HG02610 (cell line): ENCODE measurements around the gene PRRT3.

ENCODE experiments used
- ATAC-seq: cut with Tn5 transposase; IDR thresholded peaks from one replicate; pipeline ENCODE4 v1.9.1; 2021; ENCODE audit warnings: mild to moderate bottlenecking, moderate library complexity; ENCODE audit not compliant: unreplicated experiment

Gene PRRT3

DNA sequence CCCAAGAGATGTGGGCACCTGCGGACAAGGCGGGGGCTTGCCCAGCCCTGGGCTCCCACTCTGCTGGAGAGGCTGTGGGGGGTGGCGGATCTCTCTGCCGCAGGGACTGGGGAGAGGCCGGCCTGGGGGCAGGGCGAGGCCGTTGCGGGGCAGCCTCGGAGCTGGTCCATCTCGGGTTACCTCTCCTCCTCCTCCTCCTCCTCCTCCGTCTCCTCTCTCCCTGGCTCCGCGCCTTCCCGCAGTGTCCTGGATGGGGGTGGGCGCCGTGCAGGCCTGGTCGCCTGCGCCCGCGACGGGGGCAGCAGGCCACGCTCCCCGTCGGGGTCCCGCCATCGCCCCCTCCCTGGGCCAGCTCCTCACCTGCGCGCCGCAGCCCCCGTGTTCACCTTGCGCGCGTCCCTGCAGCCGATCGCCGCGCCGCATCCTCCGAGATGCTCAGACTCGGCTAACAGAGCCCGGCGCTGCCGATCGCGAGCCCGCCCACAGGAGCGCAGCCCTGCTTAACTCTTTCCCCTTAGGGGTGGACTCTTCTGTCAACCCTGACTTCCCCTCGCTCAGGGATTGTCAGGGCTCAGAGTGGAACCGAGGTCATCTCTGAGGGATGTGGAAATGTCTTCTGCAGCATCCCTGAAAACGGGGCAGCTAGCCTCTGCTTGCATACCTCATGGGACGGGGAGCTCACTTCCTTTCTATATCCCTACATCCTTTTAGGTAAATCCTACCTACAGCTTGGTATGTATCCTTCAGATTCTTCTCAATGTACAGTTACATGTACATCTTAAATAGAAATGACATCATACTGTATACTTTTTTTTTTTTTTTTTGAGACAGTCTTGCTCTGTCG is at the start of gene PRRT3:
PRRT3 (minus strand) TSS at position 447 of the 844 bp plus-strand sequence. CDS start 2,293 bp downstream, outside the sequence.
- ATAC-seq = peak; percentile 66

- ATAC-seq = no peak
Observed at GRCh38 chr3:10000686-10001085, 48.5 kb upstream of the PRRT3 start.

DNA sequence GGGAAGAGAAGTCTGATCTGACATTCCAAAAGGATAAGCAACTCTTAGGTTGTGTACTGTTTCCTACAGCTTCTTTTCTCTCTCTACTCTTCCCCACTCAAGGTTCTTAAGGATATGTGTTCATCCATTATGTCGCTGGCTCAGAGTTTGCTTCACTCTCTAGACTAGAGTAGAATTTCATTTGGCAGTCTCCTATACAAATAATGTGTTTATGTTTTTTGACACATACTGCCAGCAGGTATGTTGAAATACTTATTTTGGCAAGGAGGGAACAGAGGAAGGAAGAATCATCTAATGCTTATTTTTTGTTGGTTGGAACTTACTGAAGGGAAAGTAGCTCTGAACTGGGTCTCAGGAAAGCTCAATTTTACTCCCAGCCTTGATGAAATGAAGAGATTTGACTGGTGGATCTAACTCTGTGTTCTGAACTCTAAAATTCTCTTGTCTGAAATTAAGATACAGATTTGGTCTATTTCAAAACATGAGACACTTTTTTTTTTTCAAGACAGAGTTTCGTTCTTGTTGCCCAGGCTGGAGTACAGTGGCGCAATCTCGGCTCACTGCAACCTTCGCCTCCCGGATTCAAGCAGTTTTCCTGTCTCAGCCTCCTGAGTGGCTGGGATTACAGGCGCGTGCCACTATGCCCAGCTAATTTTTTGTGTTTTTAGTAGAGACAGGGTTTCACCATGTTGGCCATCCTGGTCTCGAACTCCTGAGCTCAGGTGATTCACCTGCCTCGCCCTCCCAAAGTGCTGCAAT is 42.1 kb upstream of the PRRT3 start:
- ATAC-seq = no peak

GRCh38 chr3:9986230-9986725 is 34.1 kb upstream of the PRRT3 start:
- peak; percentile 26 for ATAC-seq

GRCh38 chr3:9980251-9980650 is 28.0 kb upstream of the PRRT3 start:
- no peak for ATAC-seq

DNA sequence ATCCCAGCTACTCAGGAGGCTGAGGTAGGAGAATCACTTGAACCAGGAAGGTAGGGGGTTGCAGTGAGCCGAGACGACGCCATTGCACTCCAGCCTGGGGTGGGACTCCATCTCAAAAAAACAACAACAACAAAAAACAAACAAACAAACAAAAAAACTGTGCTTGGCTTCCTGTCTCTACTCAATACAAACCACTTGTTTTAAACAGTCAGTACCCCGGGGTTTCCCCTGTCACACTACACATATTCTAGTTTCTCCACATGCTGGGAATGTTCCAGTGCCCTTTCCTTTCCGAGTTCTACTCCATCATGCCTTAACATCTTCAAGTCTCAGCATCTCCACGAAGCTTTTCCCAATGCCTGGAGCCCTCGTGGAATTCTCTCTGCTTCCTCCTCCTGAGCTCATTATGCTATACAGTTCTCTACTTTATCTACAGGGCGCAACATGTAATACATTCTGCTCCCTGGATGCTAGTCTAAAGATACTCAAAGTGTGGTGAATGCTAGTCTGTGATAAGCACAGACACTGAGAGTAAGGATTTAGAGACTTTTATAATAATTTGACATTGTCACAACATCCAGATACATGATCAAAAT is 26.6 kb upstream of the PRRT3 start:
- no peak for ATAC-seq

GRCh38 chr3:9976721-9977709 is 24.8 kb upstream of the PRRT3 start:
- ATAC-seq = no peak

DNA sequence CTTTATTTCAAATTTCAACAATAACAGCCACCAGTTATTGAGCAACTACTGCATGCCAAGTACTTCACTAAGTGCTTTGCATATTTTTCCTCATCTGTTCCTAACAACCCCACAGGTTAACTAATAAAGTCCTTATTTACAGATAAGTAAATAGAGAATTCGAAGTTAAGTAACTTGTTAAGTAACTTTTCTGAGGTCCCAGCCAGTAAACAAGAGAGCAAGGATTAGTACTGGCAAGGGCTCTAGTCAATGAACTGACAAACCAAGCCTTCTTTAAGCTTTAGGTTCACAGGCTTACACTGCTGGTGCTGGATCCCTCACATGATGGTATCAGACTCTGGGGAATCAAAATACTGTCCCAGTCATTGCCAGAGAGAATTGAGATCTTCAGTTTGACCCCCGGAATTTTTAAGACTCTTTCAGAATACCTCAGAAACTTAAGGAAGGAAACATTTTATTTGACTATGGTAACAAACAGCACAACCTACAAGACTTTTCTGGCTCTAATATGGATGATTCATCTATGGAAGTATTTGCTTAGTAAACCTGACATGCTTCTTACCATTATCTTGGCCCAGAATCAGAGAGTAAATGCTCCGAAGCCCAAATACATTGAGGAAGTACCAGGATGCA is 17.9 kb upstream of the PRRT3 start:
- ATAC-seq = no peak

DNA sequence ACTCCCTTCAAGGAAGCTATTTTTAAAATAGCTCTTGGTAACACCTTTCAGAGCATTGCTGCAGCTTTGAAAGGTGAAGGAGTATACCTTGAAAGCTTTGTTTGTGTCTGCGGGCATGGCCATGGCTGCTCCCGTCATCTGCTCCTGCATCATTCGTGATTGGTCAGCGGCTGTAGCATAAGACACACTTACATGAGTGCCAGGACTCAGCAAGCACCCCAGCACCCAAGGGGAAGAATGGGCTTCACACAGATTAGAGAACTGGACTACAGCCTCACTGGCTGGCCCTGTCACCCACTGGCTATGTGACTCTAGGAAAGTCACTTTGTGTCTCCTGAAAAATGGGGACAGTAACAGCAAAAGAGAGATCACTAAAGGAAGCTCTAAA is 17.4 kb upstream of the PRRT3 start:
- ATAC-seq = no peak

GRCh38 chr3:9966841-9967240 is 14.6 kb upstream of the PRRT3 start:
- ATAC-seq = no peak

DNA sequence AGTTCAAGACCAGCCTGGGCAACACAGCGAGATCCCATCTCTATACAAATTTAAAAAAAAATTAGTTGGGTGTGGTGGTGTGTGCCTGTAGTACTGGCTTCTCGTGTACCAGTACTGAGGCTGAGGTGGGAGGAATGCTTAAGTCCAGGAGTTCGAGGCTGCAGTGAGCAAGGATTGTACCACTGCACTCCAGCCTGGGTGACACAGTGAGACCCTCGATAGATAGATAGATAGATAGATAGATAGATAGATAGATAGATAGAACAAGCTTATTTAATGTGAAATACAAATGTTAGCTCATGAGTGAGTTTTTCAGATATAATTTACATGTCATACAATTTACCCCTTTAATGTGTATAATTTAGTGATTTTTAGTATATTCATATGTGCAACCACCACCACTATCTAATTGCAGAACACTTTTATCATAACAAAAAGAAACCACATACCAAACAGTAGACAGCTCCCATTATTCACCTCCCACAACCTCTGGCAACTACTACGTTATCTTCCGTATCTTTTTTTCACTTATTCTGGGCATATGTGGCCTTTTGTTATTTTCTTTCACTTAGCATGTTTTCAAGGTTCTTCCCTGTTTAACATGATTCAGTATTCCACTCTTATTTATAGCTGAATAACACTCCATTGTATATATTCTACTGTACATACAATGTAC is 13.1 kb upstream of the PRRT3 start:
- no peak for ATAC-seq

GRCh38 chr3:9957214-9957613 is 5.0 kb upstream of the PRRT3 start:
- no peak for ATAC-seq

DNA sequence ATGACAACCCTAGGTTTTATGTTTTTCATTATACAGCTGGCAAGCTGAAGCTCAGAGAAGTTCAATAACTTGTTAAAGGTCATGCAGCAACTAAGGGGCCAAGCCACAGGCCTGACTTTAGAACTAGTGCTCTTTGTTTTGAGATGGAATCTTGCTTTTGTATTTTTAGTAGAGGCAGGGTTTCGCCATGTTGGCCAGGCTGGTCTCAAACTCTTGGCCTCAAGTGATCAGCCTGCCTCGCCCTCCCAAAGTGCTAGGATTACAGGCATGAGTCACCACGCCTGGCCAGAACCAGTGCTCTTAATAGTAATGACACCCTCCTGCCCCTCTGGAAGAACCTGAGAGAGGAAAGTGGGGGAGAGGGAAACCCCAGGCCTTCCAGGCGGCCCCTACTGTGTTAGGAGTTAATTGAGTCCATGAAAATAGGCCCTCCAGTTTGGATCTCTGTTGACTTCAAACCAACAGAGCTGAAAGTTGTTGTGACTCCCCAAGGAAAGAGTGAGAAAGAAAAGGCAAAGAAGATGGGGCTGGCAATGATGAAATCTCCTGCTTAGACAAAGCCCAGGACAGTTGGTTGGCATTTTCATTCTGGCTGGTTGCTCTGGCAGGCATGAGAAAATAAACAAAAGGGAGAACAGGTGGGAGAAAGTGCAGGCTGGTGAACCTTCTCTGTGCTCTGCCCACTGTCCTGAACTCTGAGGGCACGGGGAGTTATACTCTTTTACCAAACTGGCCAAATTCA is 3.6 kb upstream of the PRRT3 start:
- no peak for ATAC-seq

- no peak for ATAC-seq
Observed at GRCh38 chr3:9955067-9955502, 2.9 kb upstream of the PRRT3 start.

DNA sequence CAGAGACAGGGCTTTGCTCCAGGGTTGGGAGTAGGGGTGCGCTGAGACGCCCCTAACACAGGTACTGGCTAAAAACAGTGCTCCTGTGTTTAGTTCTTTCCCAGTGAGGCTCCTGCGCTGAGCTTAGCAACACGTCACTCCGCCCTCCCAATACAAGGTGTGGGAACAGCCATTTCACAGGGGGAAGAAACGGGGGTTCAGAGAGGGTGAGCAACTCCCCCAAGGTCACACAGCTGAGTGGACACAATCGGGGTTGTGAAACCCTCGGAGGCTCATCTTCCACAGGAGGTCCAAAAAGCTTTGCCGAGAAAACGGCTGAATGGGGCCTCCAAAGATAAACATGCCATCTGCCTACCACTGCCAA is 628 bp downstream of the PRRT3 start:
- peak; percentile 13 for ATAC-seq

GRCh38 chr3:9951126-9951525 is 1.1 kb downstream of the PRRT3 start:
- ATAC-seq = peak; percentile 57

GRCh38 chr3:9949626-9950025 is 2.6 kb downstream of the PRRT3 start:
- no peak for ATAC-seq

- ATAC-seq = no peak
Observed at GRCh38 chr3:9949115-9949514, 3.1 kb downstream of the PRRT3 start.

DNA sequence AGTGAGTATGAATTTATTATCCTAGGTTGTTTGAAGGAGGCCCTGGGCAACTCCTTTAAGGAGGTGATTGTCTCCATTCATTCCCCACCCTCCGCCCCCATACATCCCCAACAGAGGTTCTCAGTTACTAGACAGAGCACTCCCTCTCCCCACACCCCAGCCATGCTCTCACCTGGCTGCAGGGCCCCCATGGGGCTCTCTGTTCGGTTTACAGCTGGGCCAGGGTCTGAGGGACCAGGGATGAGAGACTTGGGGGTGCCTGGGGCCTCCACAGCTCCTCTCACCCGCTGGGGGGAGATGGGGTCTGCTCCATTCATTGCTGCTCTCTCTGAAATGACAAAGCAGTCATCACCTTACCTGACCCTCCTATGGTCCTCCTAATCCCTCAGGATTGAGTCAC is 3.6 kb downstream of the PRRT3 start:
- ATAC-seq = no peak
